Muscle layer of duodenum (tissue), 2 donors: Measurements from ENCODE around the gene PLS3.

Experiments
- H3K27ac ChIP-seq: one replicate; pipeline ENCODE4 v1.7.0; 2013; ENCODE audit warnings: mild to moderate bottlenecking, low read length
- H3K27me3 ChIP-seq: one replicate; pipeline ENCODE4 v1.7.0; 2013; ENCODE audit warnings: low read depth, mild to moderate bottlenecking, control low read depth, low read length
- H3K36me3 ChIP-seq, 2 donors: one replicate each; pipeline ENCODE4 v1.7.0; 2013; ENCODE audit warnings: low read length in 2 of 2, control low read depth in 1 of 2, mild to moderate bottlenecking in 1 of 2; ENCODE audit not compliant: insufficient read depth in 2 of 2, control insufficient read depth in 1 of 2
- H3K4me1 ChIP-seq, 2 donors: one replicate each; pipeline ENCODE4 v1.7.0; 2013; ENCODE audit warnings: low read length in 2 of 2, mild to moderate bottlenecking in 2 of 2, control low read depth in 1 of 2, moderate library complexity in 1 of 2; ENCODE audit not compliant: insufficient read depth in 2 of 2, control insufficient read depth in 1 of 2
- H3K4me3 ChIP-seq, 2 donors: one replicate each; pipeline ENCODE4 v1.7.0; 2013; ENCODE audit warnings: low read length in 2 of 2, low read depth in 1 of 2, mild to moderate bottlenecking in 1 of 2
- H3K9me3 ChIP-seq, 2 donors: one replicate each; pipeline ENCODE4 v1.7.0; 2013; ENCODE audit warnings: low read length in 2 of 2, control low read depth in 1 of 2, mild to moderate bottlenecking in 1 of 2; ENCODE audit not compliant: control insufficient read depth in 1 of 2
- donor health status: healthy.

Gene PLS3

GRCh38 chrX:115650449-115650848, 89.5 kb downstream of the PLS3 start:
- no peaks in the 10 kb centered on the region for H3K27me3 ChIP-seq

GRCh38 chrX:115650916-115651315, 89.9 kb downstream of the PLS3 start:
- H3K27me3 ChIP-seq, result no peaks in the 10 kb centered on the region
- H3K27ac ChIP-seq, result no peak overlapping the region
- H3K36me3 ChIP-seq, result peaks cover 0 to 5% of the 10 kb centered on the region in 2 donors
- H3K4me1 ChIP-seq, result no peaks in the 10 kb centered on the region
- no peaks in the 10 kb centered on the region for H3K9me3 ChIP-seq
- no peak overlapping the region for H3K4me3 ChIP-seq

More at GRCh38 chrX:115650449-115650848, 89.5 kb downstream of the PLS3 start:
- Histone ChIP-seq H3K4me1 (no peaks in the 10 kb centered on the region), H3K9me3 (no peaks in the 10 kb centered on the region), H3K27ac (no peak overlapping the region), H3K4me3 (no peak overlapping the region), H3K36me3 (peaks cover 0 to 5% of the 10 kb centered on the region in 2 donors)

GRCh38 chrX:115652221-115652620, 91.2 kb downstream of the PLS3 start:
- Histone ChIP-seq H3K36me3 (no peaks in the 10 kb centered on the region), H3K27ac (no peak overlapping the region), H3K27me3 (no peaks in the 10 kb centered on the region), H3K4me1 (no peaks in the 10 kb centered on the region), H3K4me3 (no peak overlapping the region), H3K9me3 (no peaks in the 10 kb centered on the region)

GRCh38 chrX:115665122-115665521, 104.1 kb downstream of the PLS3 start:
- H3K27me3 ChIP-seq, result no peaks in the 10 kb centered on the region

GRCh38 chrX:115679460-115679859, 118.5 kb downstream of the PLS3 start:
- H3K4me1 ChIP-seq, result no peaks in the 10 kb centered on the region
- no peaks in the 10 kb centered on the region for H3K9me3 ChIP-seq
- no peaks in the 10 kb centered on the region for H3K27me3 ChIP-seq
- no peaks in the 10 kb centered on the region for H3K36me3 ChIP-seq
- no peak overlapping the region for H3K27ac ChIP-seq
- no peak overlapping the region for H3K4me3 ChIP-seq

More at GRCh38 chrX:115665122-115665521, 104.1 kb downstream of the PLS3 start:
- no peaks in the 10 kb centered on the region for H3K36me3 ChIP-seq
- H3K4me3 ChIP-seq, result no peak overlapping the region
- H3K4me1 ChIP-seq, result no peaks in the 10 kb centered on the region
- no peaks in the 10 kb centered on the region for H3K9me3 ChIP-seq
- H3K27ac ChIP-seq, result no peak overlapping the region

GRCh38 chrX:115687595-115687994, 126.6 kb downstream of the PLS3 start:
- H3K4me3 ChIP-seq, result no peak overlapping the region
- H3K4me1 ChIP-seq, result no peaks in the 10 kb centered on the region
- no peak overlapping the region for H3K27ac ChIP-seq
- H3K9me3 ChIP-seq, result no peaks in the 10 kb centered on the region
- H3K27me3 ChIP-seq, result no peaks in the 10 kb centered on the region
- H3K36me3 ChIP-seq, result no peaks in the 10 kb centered on the region

- Histone ChIP-seq H3K27ac (peak overlapping the region; percentile 63), H3K4me3 (no peak overlapping the region), H3K36me3 (no peaks in the 10 kb centered on the region), H3K4me1 (no peaks in the 10 kb centered on the region), H3K27me3 (no peaks in the 10 kb centered on the region), H3K9me3 (no peaks in the 10 kb centered on the region)
These were observed 129.0 kb downstream of the PLS3 start for GRCh38 chrX:115689931-115690330.

GRCh38 chrX:115690511-115691216, 129.7 kb downstream of the PLS3 start:
- Histone ChIP-seq H3K4me1 (no peaks in the 10 kb centered on the region), H3K9me3 (no peaks in the 10 kb centered on the region), H3K4me3 (no peak overlapping the region), H3K36me3 (no peaks in the 10 kb centered on the region), H3K27ac (peak overlapping the region; percentile 63), H3K27me3 (no peaks in the 10 kb centered on the region)

GRCh38 chrX:115693476-115693875, 132.5 kb downstream of the PLS3 start:
- Histone ChIP-seq H3K27me3 (no peaks in the 10 kb centered on the region), H3K4me3 (no peak overlapping the region), H3K9me3 (no peaks in the 10 kb centered on the region), H3K36me3 (no peaks in the 10 kb centered on the region), H3K27ac (no peak overlapping the region), H3K4me1 (no peaks in the 10 kb centered on the region)

GRCh38 chrX:115694028-115694427, 133.1 kb downstream of the PLS3 start:
- no peaks in the 10 kb centered on the region for H3K4me1 ChIP-seq
- no peaks in the 10 kb centered on the region for H3K27me3 ChIP-seq
- H3K36me3 ChIP-seq, result no peaks in the 10 kb centered on the region
- H3K9me3 ChIP-seq, result no peaks in the 10 kb centered on the region
- no peak overlapping the region for H3K27ac ChIP-seq
- no peak overlapping the region for H3K4me3 ChIP-seq

- Histone ChIP-seq H3K4me1 (no peaks in the 10 kb centered on the region), H3K27me3 (no peaks in the 10 kb centered on the region), H3K4me3 (no peak overlapping the region), H3K9me3 (no peaks in the 10 kb centered on the region), H3K27ac (no peak overlapping the region), H3K36me3 (no peaks in the 10 kb centered on the region)
These were observed 135.1 kb downstream of the PLS3 start for GRCh38 chrX:115696039-115696438.

- H3K9me3 ChIP-seq, result no peaks in the 10 kb centered on the region
- H3K4me1 ChIP-seq, result no peaks in the 10 kb centered on the region
- no peak overlapping the region for H3K4me3 ChIP-seq
- H3K27ac ChIP-seq, result no peak overlapping the region
- no peaks in the 10 kb centered on the region for H3K36me3 ChIP-seq
- H3K27me3 ChIP-seq, result no peaks in the 10 kb centered on the region
These were observed 136.0 kb downstream of the PLS3 start for GRCh38 chrX:115696939-115697338.
